ENCODE measurements around the gene MTHFS.

- TF ChIP-seq CTCF (IDR thresholded peaks at IDR 0.05) (no peak), POLR2A (IDR thresholded peaks at IDR 0.05) (no peak), POLR2AphosphoS5 (IDR thresholded peaks at IDR 0.05) (no peak), EP300 (IDR thresholded peaks at IDR 0.05) (no peak)
These were observed 1.6 kb upstream of the MTHFS start for GRCh38 chr15:79898369-79898768.
